Neuronal stem cell (in vitro differentiated cells): ENCODE measurements around the gene ROPN1.
A peak's percentile ranks its signal among the peaks of the same experiment; 100 is the strongest.

Experiments used
- DNase-seq: peaks from one replicate; pipeline ENCODE4 v3.0.0-alpha.2; 2013; ENCODE audit warnings: low spot score
- H2AFZ ChIP-seq: one replicate; pipeline ENCODE4 v1.6.1; 2013; ENCODE audit warnings: mild to moderate bottlenecking, low read length, inconsistent platforms
- H2AK5ac ChIP-seq: 2 replicates; pipeline ENCODE4 v1.6.1; 2013; ENCODE audit warnings: low read depth, mild to moderate bottlenecking, inconsistent platforms, low read length, moderate library complexity, mixed read lengths
- H2BK120ac ChIP-seq: 2 replicates; pipeline ENCODE4 v1.6.1; 2013; ENCODE audit warnings: low read depth, mild to moderate bottlenecking, inconsistent platforms, low read length, moderate library complexity, mixed read lengths
- H2BK12ac ChIP-seq: one replicate; pipeline ENCODE4 v1.6.1; 2013; ENCODE audit warnings: low read length, inconsistent platforms
- H2BK15ac ChIP-seq: 2 replicates; pipeline ENCODE4 v1.6.1; 2013; ENCODE audit warnings: mild to moderate bottlenecking, low read length, inconsistent platforms, mixed read lengths
- H2BK5ac ChIP-seq: one replicate; pipeline ENCODE4 v1.6.1; 2013; ENCODE audit warnings: inconsistent platforms, mild to moderate bottlenecking, low read length, moderate library complexity
- H3K14ac ChIP-seq: one replicate; pipeline ENCODE4 v1.6.1; 2013; ENCODE audit warnings: low read length, inconsistent platforms
- H3K18ac ChIP-seq: 2 replicates; pipeline ENCODE4 v1.6.1; 2013; ENCODE audit warnings: low read length, inconsistent platforms
- H3K23ac ChIP-seq: 2 replicates; pipeline ENCODE4 v1.6.1; 2013; ENCODE audit warnings: low read depth, mild to moderate bottlenecking, mixed read lengths, low read length, inconsistent platforms; ENCODE audit not compliant: poor library complexity
- H3K27ac ChIP-seq: replicated peaks from 3 replicates; pipeline ENCODE4 v1.5.1; 2013; ENCODE audit warnings: low read length, inconsistent platforms
- H3K27me3 ChIP-seq, 3 experiments: 2 replicates each; pipeline ENCODE4 v1.6.1; 2013; ENCODE audit warnings: low read length in 3 of 3, mild to moderate bottlenecking in 2 of 3, inconsistent platforms in 1 of 3, low read depth in 1 of 3, mixed read lengths in 1 of 3, moderate library complexity in 1 of 3; ENCODE audit not compliant: control insufficient read depth in 3 of 3, insufficient read depth in 3 of 3
- H3K36me3 ChIP-seq, 2 donors: replicated peaks in 1 of 2; 2 replicates each; pipeline ENCODE4 v1.6.1; 2013; ENCODE audit warnings: low read length in 2 of 2; ENCODE audit not compliant: control insufficient read depth in 2 of 2, insufficient read depth in 2 of 2
- H3K4ac ChIP-seq: 2 replicates; pipeline ENCODE4 v1.6.1; 2013; ENCODE audit warnings: inconsistent platforms, mild to moderate bottlenecking, low read length, moderate library complexity
- H3K4me1 ChIP-seq, 2 donors: 1 replicate in 1 of 2; 2 replicates in 1 of 2; pipeline ENCODE4 v1.6.1; 2013; ENCODE audit warnings: low read length in 2 of 2, low read depth in 1 of 2; ENCODE audit not compliant: control insufficient read depth in 2 of 2, insufficient read depth in 1 of 2
- H3K4me2 ChIP-seq: one replicate; pipeline ENCODE4 v1.6.1; 2013; ENCODE audit warnings: mild to moderate bottlenecking, low read length, inconsistent platforms; ENCODE audit not compliant: insufficient read depth, poor library complexity, severe bottlenecking
- H3K4me3 ChIP-seq, 2 donors: 2 replicates each; pipeline ENCODE4 v1.5.1; 2013; ENCODE audit warnings: low read length in 2 of 2, mild to moderate bottlenecking in 2 of 2, inconsistent platforms in 1 of 2, moderate library complexity in 1 of 2
- H3K79me1 ChIP-seq: one replicate; pipeline ENCODE4 v1.6.1; 2013; ENCODE audit warnings: low read depth, mild to moderate bottlenecking, inconsistent platforms, low read length, moderate library complexity
- H3K9ac ChIP-seq: one replicate; pipeline ENCODE4 v1.6.1; 2013; ENCODE audit warnings: mild to moderate bottlenecking, low read depth, low read length, inconsistent platforms; ENCODE audit not compliant: poor library complexity
- H3K9me3 ChIP-seq, 2 donors: replicated peaks in 1 of 2; 2 replicates each; pipeline versions ENCODE3 to v1.6.1; 2013; ENCODE audit warnings: low read length in 2 of 2, mild to moderate bottlenecking in 2 of 2, inconsistent platforms in 1 of 2, low read depth in 1 of 2, mixed read lengths in 1 of 2, moderate library complexity in 1 of 2; ENCODE audit not compliant: control insufficient read depth in 2 of 2, insufficient read depth in 1 of 2
- H4K8ac ChIP-seq: one replicate; pipeline ENCODE4 v1.6.1; 2013; ENCODE audit warnings: low read depth, mild to moderate bottlenecking, inconsistent platforms, low read length, moderate library complexity
- H4K91ac ChIP-seq: one replicate; pipeline ENCODE4 v1.6.1; 2013; ENCODE audit warnings: low read length, low read depth, mild to moderate bottlenecking, inconsistent platforms; ENCODE audit not compliant: poor library complexity
- WGBS, 2 donors: extraction: QIAGEN DNeasy Blood & Tissue Kit; methylation state at CpG; one replicate each; pipeline ENCODE4 v1.1.7; 2013; ENCODE audit warnings: missing lambda C conversion rate in 2 of 2, mixed read lengths in 1 of 2; ENCODE audit not compliant: insufficient read length in 2 of 2, insufficient replicate concordance in 1 of 2; ENCODE audit errors: extremely low coverage in 2 of 2; 5-methylcytosine and 5-hydroxymethylcytosine counted together

ROPN1 gene

DNA sequence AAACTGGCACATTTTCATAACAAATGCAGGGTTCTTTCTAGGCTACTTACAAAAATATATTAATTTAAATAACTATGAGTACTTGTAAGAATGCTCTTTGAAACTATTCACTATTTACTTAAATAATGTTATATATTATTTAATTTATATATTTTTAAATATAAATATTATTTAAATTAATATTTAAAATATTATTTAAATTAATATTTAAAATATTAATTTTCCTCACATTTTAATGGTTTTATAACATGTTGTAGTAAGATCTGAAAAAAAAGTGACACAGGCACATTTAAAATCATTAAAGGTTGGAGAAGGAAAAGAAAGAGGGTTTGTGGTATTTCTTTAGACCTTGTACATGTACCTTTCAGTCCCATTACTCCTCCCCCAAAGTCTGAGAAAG is 65.5 kb downstream of the ROPN1 start:
- Histone ChIP-seq H3K18ac (no peak overlapping the region), H3K4me3 (no peak overlapping the region), H2AK5ac (no peak overlapping the region), H3K9ac (no peak overlapping the region), H4K8ac (no peak overlapping the region), H3K79me1 (no peaks in the 10 kb centered on the region), H2BK12ac (no peak overlapping the region), H3K23ac (no peak overlapping the region), H2AFZ (no peak overlapping the region), H3K27me3 (no peaks in the 10 kb centered on the region), H3K4me1 (no peaks in the 10 kb centered on the region), H2BK5ac (no peak overlapping the region), H3K4ac (no peak overlapping the region), H3K36me3 (peaks cover 11 to 98% of the 10 kb centered on the region in 2 donors), H3K27ac (no peak overlapping the region), H3K4me2 (no peak overlapping the region), H2BK15ac (no peak overlapping the region), H3K14ac (no peak overlapping the region), H2BK120ac (no peak overlapping the region), H4K91ac (no peak overlapping the region), H3K9me3 (peaks cover 2 to 32% of the 10 kb centered on the region in 2 donors)
- no peak for DNase-seq

GRCh38 chr3:123920868-123921267 is 71.1 kb downstream of the ROPN1 start:
- Histone ChIP-seq H3K4me3 (no peak overlapping the region), H4K91ac (no peak overlapping the region), H3K4me2 (no peak overlapping the region), H3K79me1 (peaks cover 6% of the 10 kb centered on the region), H3K18ac (no peak overlapping the region), H3K14ac (no peak overlapping the region), H3K27ac (no peak overlapping the region), H3K9ac (no peak overlapping the region), H2AFZ (no peak overlapping the region), H3K4me1 (no peaks in the 10 kb centered on the region), H2BK5ac (no peak overlapping the region), H3K9me3 (peaks cover 8 to 64% of the 10 kb centered on the region in 2 donors), H2BK120ac (no peak overlapping the region), H3K23ac (no peak overlapping the region), H3K4ac (no peak overlapping the region), H4K8ac (no peak overlapping the region), H2BK15ac (no peak overlapping the region), H2BK12ac (no peak overlapping the region), H3K36me3 (peaks cover 12 to 99% of the 10 kb centered on the region in 2 donors), H2AK5ac (no peak overlapping the region), H3K27me3 (no peaks in the 10 kb centered on the region)
- no peak for DNase-seq

- Histone ChIP-seq H2AFZ (no peak overlapping the region), H4K8ac (no peak overlapping the region), H4K91ac (no peak overlapping the region), H2BK15ac (no peak overlapping the region), H3K9ac (no peak overlapping the region), H3K23ac (no peak overlapping the region), H3K14ac (no peak overlapping the region), H3K4ac (no peak overlapping the region), H3K4me1 (no peaks in the 10 kb centered on the region), H3K9me3 (peaks cover 8 to 64% of the 10 kb centered on the region in 2 donors), H3K36me3 (peaks cover 12 to 99% of the 10 kb centered on the region in 2 donors), H2BK120ac (no peak overlapping the region), H2BK12ac (no peak overlapping the region), H2AK5ac (no peak overlapping the region), H3K79me1 (peaks cover 6% of the 10 kb centered on the region), H3K4me3 (no peak overlapping the region), H3K27ac (no peak overlapping the region), H3K27me3 (no peaks in the 10 kb centered on the region), H2BK5ac (no peak overlapping the region), H3K4me2 (no peak overlapping the region), H3K18ac (no peak overlapping the region)
- no peak for DNase-seq
- no CpG with 5 or more reads among the region's 1 CpG for WGBS, 2 donors
Observed at GRCh38 chr3:123920383-123920782, 71.5 kb downstream of the ROPN1 start.

GRCh38 chr3:123919353-123919752 is 72.6 kb downstream of the ROPN1 start:
- Histone ChIP-seq H2AK5ac (no peak overlapping the region), H3K23ac (no peak overlapping the region), H3K9ac (no peak overlapping the region), H3K4me1 (peaks cover 0 to 1% of the 10 kb centered on the region in 2 donors), H3K36me3 (peaks cover 16 to 99% of the 10 kb centered on the region in 2 donors), H3K4me2 (no peak overlapping the region), H2BK5ac (no peak overlapping the region), H3K27me3 (no peaks in the 10 kb centered on the region), H3K27ac (no peak overlapping the region), H2BK12ac (no peak overlapping the region), H3K4me3 (peak overlapping the region in 1 of 2 donors; percentile 0), H4K8ac (peak overlapping the region; percentile 1), H3K18ac (no peak overlapping the region), H2BK15ac (no peak overlapping the region), H4K91ac (peak overlapping the region; percentile 22), H2BK120ac (no peak overlapping the region), H3K9me3 (peaks cover 8 to 62% of the 10 kb centered on the region in 2 donors), H3K79me1 (peaks cover 6% of the 10 kb centered on the region), H2AFZ (no peak overlapping the region), H3K14ac (no peak overlapping the region), H3K4ac (no peak overlapping the region)
- no CpG with 5 or more reads among the region's 3 CpGs for WGBS, 2 donors
- no peak for DNase-seq
